Measurements from ENCODE around the gene BNIPL.

Gene BNIPL, protein sequence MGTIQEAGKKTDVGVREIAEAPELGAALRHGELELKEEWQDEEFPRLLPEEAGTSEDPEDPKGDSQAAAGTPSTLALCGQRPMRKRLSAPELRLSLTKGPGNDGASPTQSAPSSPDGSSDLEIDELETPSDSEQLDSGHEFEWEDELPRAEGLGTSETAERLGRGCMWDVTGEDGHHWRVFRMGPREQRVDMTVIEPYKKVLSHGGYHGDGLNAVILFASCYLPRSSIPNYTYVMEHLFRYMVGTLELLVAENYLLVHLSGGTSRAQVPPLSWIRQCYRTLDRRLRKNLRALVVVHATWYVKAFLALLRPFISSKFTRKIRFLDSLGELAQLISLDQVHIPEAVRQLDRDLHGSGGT

DNA sequence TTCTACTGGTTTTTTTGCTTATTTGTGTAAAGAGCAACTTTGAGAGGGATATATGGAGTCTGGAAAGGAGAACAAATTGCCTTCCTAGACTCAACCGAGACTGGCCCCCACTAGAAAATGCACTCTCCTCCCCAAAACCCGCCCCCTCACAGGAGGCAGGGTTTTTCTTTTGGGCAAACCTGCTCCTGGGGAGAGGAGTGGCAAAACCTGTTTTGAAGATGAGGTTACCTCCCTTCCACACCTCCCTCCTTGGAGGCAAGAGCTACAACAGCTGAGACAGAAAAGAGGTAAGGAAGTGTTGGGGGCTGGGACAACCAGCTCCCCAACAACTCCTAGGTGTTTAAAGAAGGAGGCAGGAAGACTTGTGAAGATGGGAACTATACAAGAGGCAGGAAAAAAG, at the start of gene BNIPL:
TSS of gene BNIPL (plus strand) at position 231 of the 400 bp plus-strand sequence. CDS start at position 371, 140 bp downstream.
- DNase-seq = no peak

DNA sequence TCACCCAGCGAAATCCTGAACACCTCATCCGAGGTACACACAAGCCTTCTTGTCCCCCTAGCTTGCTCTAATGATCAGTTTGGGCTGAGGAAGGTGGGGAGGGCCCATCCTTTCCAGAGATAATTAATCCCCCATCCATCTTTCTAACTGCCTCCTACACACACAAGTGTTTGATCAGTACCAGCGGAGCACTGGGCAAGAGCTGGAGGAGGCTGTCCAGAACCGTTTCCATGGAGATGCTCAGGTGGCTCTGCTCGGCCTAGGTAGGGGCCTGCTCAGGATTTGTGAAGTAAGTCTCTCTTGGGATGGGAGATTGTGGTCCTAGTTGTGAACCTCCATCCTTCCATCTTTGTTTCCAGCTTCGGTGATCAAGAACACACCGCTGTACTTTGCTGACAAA, 48.5 kb upstream of the BNIPL start:
- DNase-seq = no peak

DNA sequence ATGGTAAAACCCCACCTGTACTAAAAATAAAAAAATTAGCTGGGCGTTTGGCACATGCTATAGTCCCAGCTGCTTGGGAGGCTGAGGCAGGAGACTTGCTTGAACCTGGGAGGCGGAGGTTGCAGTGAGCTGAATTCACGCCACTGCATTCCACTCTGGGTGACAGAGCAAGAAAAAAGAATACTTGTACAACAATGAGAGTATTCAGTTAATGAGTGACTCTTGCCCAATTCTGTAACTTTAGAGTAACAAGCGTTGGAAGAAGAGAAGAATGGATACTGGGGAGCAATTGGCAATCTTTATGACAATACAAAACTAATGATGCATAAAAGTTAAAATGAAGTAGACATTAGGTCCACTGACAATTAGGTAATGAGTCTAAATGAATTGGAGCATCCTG, 43.8 kb upstream of the BNIPL start:
- DNase-seq = no peak

DNA sequence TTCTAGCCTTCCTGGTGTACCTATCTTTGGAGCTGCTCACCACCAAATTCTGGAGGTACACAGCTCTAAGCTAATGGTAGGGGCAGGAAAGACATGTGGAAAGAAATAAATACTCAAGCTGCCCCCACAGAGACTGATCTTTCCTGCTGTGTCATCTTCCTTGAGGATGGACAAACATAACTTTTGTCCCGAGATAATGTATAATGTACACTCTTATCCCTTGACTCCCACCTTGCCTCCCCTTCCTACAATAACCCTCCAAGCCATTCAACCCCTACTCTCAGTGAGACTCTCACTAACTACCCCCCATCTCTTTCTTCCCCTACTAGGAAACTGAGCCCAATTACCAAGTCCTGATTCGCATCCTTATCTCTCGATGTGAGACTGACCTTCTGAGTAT, 42.1 kb upstream of the BNIPL start:
- no peak for DNase-seq

DNA sequence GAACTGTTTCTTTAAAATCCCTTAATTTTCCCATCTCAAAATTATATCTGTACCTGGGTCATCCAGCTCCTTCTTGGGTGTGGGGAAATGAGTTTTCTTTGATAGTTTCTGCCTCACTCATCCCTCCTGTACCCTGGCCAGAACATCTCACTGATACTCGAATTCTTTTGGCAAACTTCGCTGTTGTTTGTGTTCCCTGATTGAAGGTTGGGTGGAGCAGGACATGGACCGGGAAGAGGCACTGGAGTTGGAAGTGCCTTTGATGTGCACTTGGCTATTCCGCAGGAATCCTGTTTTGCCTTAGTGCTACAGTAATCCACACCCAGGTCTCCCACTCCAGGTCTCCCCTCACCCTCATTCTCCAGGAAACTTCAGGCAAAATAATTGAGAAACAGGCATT, 40.9 kb upstream of the BNIPL start:
- no peak for DNase-seq

DNA sequence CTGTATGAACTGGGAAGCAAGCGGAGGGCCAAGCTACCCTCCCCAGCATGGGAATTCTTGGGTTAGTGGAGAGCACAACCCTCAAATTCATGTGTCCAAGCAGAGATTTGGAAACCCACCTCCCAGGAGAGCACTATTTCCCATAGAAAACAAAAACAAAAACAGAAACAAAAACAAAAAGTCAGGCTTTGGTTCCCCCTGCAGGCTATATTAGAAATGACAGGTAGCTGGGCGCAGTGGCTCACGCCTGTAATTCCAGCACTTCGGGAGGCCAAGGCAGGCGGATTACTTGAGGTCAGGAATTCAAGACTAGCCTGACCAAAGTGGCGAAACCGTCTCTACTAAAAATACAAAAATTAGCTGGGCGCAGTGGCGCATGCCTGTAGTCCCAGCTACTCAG, 40.5 kb upstream of the BNIPL start:
- DNase-seq = no peak

DNA sequence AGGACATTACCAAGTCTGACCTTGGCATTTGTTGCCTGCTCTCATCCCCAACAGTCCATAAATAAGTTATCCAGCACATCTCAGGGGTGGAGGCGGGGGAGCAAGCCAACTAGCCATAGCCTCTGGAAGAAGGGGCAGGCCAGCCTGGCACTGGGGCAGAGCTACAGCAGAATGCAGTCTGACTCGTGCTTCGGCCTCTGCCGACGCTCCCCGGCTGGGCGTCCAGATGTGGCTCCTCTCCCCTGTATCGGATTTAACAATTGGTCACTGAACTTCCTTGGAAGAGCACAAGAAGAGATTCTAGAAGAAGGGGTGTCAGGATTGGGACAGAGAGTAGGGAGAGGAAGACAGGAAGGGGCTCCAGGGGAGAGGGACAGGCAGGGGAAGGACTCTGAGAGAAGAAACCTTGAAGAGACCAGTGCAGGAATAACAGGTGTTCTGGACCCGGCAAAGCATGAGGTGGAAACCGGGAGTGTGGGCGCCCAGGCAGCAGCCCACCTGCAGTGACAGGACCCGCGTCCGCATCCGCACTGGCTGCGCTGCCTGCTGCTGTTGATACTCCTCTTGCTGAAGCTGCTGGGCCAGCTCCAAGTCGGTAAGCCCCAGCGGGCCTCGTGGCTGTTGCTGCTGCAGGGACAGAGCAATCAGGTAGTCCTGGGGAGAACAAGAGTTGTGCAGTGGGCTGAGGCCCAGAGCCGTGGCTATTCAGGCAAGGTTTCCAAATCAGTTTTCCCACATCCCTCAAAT, 39.1 kb upstream of the BNIPL start:
- no peak for DNase-seq

DNA sequence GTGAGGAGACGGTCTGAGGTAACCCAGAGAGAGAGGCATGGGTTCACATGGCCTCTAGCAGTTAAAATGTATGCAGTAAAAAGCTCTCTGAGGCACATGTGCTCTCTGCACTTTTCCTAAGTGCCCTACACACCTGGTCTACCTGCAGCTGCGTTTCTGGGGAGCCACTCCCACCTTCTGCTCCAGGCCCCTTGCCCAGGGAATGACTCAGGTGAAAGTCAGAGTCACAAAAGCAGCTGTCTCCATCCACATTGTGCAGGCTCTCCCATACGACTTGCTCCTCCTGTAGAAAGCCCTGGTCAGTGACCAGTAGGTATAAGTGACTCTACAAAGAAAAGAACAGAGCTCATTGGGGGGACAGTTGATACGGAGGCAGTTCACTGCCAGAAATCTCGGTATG, 38.4 kb upstream of the BNIPL start:
- DNase-seq = no peak

DNA sequence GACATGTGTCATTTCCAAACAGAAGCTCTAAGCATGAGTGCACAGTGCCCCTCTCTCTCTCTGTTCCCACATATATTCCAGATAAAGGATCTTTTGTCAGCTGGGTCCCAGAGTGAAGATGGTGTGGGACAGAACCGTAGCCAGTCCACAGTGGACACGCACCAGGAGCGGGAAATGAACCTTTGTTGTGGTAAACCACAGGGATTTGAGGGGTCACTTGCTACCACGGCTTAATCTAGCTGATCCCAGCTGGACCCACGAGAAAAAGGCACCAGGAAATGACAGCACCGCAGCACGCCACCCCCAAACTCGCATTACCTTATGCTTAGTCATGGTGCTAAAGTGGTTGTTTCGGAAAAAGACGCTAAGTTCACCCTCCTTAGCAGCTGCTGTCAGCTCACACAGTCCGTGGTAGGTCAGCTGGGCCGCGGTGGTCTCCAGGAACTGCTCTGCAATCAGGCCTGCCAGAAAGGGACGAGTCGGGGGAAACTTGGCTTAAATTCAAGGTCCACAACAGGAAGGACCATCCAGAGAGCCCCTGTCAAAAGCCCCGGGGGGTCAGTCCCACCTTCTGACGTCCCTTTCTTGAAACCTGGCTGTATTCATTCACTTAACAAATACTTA, 37.2 kb upstream of the BNIPL start:
- peak; percentile 52 for DNase-seq

DNA sequence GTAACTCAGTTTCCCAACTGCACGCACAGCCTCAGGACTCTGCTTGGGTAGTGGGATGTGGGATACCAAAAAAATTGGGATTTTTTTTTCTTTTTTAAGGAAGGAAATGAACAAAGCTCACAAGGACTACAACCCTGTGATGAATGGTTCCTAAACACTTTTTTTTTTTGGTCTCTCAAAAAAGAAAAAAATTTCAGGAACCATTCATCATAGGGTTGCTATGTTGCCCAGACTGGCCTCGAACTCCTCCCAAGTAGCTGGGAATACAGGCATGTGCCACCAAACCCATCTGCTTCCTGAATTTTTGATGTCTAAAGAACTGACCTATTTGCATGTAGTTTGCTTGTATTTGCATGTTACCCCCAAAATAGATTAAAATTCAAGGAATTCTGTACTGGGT, 36.5 kb upstream of the BNIPL start:
- DNase-seq = no peak

DNA sequence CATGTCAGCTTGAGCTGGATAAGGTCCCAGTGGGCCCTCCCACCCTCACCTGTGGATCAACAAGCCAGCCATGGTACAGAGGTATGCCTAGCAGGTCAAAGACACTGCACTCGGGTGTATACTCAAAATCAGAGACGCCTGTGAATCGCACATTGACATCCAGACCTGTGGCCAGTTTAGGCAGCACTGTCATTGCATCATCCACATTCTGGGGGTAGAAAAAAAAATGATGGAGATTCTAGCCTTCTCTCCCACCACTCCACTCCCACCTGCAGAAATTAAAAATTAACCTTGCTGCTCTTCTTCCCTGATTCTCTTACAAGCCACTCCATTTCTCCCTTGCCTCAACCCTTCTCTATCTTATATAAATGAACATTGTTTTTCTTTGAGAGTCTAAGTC, 36.0 kb upstream of the BNIPL start:
- no peak for DNase-seq

DNA sequence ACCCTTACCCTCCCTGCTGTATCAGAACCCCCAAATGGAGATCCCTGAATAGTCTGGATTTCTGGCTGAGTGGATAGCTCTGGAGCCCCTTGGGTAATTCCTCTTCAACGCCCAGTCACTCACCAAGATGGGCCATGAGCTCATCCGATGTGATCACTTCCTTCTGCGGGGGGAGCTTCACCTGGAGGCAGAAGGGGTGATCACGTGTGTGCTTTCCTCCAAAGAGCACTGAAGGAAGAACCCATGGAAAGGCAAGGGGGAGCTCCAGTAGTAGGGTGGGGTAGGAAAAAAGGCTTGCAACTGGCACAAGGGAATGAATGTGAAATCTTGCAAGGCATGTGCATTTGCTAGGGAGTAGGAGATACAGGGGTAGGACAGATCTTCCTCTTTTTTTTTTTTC, 34.8 kb upstream of the BNIPL start:
- DNase-seq = no peak

DNA sequence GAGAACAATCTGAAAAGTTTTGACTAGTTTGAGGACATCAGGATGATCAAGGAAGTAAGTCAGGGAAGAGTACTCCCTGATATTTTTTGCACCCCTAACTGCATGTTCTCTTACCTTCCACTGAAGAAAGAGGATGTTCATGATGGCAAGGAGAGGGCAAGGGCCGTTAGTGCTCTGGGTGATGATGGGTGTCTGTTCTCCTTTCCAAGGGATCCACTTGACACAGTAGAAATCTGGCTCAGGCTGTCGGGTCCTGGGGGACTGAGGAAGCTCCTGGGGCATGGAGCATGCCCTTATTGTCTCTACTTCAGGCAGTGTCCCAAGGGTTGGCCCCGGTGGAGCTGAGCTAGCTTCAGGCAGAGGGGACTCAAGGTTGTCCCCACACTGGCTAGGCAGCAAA, 34.3 kb upstream of the BNIPL start:
- DNase-seq = no peak

DNA sequence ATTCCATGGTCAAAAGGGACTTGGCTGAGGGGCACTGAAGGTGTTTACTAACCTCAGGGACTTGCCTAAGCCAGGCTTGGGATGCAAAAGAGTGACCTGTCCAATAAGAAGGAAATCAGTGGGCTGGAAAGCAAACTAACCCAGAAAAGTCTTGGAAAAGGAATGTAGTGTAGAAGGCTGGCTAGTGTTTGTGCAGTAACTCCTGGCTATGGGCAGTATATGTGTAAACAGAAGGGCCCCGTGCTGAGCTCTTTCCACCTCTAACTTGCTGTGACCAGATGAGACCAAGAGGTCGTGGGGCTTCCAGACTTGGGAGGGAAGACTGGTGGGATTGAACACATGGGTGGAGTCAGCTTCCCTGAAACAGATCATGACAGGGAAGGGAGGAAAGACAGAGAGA, 33.8 kb upstream of the BNIPL start:
- no peak for DNase-seq

DNA sequence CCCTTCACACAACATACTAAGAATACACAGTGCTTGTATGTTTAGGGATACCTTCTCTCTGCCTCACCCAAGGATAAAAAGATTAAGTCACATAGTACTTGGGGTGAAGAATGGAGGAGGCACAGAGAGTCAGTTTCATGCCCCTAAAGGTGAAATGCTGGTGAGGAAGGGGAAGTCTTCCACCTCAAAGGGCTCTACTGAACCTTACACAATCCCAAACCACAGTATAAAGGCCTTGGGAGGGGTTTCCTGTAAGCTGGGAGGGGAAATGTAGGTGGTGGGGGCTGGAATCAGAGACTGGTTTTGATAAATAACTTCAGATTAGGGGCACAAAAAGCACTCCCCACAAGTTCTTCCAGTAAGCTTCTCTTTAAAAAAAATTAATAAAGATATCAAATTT, 33.2 kb upstream of the BNIPL start:
- no peak for DNase-seq

DNA sequence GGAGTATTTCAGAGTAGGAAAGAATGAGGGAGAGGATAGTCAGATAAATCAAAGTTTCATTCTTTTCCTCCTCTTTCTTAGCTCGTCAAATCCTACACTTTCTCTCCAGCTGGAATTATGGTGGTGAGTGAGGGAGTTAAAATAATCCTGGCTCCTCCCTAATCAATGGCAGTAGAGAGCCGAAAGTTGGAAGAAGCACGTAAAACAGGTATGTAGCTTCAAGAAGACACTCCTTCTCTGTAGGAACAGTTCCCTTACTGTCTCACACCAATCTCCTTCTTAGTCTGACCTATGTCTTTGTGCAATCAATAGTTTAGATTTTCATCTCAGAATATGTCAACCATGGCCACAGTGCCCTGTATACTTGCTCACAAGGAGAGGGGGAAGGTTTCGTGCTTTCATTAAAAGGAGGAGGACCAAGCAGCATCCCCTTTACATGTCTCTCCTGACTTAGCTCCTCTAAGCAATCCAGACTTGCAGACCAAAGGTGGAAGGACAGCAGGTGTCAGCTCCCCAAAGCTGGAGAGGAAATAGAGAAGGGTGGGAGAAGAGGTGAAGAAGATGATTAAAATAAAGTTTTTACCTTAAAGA, 30.6 kb upstream of the BNIPL start:
- no peak for DNase-seq

DNA sequence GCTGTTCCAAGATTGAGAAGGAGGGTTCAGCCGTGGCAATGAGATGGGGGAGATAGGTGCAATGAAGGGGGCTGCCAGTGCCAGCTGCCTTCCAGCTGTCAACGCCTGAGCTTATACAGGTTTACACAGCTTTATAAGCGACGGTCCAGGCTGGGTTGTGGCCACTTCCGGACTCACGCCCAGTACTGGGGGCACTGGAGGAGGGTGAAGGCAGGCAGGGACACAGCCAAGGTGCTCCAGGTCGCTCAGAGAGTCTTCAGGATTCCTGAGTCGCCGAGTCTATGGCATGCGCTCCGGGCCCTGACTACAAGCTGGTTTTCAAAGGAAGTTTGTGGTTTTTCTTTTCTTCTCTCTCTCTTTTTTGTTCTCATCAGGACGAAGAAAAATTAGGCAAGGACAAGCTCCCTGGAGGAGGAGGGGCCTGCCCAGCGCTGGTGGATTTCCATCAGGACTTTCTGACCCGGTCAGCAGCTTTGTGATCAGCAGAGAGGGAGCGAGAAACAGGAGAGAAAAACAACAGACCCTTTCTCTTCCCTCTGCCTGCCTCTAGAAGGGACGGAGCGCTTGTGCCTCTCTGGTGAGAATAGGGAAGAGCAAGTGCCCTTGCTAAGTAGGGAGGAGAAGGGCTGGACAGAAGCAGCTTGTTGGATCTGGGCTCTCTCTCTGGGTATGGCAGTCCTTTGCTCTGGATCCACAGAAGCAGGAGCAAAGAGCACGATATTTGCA, 29.9 kb upstream of the BNIPL start, which contains the start of gene MINDY1:
TSS of gene MINDY1 (minus strand) at position 576 of the 726 bp plus-strand sequence. CDS start 4,285 bp downstream, outside the sequence.
- DNase-seq = peak; percentile 80

DNA sequence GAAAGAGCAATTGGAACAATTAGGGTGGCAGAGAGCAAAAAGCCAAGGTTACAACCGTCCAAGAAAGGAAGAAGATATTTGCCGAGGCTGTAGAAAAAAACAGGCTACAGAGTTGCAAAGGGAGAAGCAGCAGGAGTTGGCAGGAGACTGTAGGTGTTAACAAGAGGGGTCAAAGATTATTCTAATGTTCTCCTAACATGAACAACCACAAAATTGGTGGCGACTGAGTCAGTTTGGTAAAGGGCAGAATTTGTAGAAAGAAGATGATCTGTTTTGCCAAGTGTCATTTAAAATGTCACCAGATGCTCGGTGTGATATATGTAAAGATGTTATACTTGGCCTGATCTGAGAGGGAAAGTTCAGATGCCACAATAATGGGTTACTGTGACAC, 28.5 kb upstream of the BNIPL start:
- DNase-seq = no peak

DNA sequence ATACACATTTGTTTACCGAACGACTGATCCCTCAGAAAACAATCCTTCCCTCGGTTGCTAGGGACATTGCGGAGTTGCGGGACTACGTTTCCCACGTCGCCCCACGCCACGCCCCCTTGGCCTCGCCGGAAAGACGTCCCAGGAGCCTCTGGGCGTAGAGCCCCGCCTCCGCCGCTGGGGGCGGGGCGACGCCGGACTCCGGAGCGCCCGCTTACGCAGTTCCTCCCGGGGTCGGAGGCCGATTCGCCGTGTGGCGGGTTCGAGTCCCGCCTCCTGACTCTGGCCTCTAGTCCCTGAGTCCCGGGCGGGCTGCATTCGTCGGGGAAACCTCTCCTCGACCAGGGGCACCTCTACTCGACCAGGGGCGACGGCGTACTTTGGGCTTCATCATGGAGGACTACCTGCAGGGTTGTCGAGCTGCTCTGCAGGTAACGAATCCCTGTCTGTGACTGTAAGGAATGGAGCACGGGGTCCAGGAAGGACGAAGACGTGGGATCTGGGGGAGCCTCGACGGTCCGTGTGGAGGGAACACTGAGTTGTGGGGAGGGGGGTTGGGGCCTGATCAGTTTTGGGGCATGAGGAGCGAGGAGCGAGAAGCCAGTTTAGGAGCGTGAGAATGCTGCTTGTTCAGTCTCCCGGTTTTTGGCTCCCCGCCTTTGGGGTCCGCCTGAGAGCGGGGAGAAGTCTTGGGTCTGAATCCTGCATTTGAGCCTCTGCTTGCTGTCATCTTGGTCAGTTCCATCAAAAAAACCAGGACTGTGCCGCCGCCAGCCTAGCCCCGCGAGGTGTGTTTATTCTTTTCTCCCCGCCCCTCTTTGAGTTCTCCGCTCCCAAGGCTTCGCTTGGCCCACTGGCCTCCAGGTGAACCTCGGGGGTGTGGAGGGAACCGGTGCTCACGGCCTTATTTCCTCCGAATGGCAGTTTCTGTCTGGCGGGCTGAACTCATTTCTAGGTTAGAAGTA, 27.9 kb upstream of the BNIPL start, which contains the start of gene PRUNE1:
TSS of gene PRUNE1 (plus strand) at position 206 of the 962 bp plus-strand sequence. CDS start at position 390, 184 bp downstream.
- DNase-seq = peak; percentile 92

DNA sequence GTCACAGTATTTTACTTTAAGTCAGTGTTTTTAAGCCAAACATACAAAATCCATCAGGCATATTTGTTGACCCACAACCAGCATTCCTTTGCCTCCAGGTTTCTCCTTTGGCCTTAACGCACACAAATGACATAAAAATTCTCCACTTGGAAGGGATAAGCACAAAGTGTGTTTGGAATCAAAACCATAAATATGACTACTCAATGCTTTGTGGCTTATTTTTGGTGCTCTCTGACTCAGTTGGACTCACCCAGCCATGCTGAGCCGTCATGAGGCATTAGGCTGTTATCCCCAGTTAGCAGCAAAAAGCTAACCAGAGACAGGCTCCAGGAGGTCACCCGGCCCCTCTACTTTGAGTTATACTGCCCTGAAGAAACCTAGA, 27.2 kb upstream of the BNIPL start:
- DNase-seq = peak; percentile 57

DNA sequence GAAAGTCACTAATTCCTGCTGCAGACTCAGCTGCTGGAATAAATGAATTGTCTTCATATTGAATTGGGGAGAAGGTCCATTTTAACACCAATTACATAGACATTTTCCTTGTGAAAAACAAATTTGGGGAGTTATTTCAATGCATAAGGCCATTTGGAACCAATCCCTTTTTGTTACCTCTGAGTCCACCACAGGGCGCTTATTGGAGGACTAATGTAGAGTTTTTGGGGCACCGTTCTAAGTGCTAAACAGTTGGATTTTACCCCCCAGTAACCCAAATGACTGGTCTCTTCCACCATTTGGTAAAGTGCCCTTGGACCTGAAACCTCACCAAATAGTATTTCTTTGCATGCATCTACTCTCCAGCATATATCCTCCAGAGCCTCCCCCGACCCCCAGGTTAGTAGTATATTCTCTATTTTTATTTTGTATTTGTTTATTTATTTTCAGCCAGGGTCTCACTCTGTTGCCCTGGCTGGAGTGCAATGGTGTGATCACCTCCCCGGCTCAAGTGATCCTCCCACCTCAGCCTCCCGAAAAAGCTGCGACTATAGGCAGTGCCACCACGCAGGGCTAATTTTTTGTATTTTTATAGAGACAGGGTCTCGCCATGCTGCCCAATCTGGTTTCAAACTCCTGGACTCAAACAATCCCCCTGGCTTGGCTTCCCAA, 26.6 kb upstream of the BNIPL start:
- DNase-seq = no peak
